ENCODE measurements around the gene USP19.

GRCh38 chr3:49132437-49133225, 12.0 kb upstream of the USP19 start, which contains the start of gene LAMB2:
- TF ChIP-seq EZH2phosphoT487 (IDR thresholded peaks at IDR 0.05; ENCODE audit: borderline replicate concordance, low read depth, low read length): no peak
- TF ChIP-seq, protein P1, sequence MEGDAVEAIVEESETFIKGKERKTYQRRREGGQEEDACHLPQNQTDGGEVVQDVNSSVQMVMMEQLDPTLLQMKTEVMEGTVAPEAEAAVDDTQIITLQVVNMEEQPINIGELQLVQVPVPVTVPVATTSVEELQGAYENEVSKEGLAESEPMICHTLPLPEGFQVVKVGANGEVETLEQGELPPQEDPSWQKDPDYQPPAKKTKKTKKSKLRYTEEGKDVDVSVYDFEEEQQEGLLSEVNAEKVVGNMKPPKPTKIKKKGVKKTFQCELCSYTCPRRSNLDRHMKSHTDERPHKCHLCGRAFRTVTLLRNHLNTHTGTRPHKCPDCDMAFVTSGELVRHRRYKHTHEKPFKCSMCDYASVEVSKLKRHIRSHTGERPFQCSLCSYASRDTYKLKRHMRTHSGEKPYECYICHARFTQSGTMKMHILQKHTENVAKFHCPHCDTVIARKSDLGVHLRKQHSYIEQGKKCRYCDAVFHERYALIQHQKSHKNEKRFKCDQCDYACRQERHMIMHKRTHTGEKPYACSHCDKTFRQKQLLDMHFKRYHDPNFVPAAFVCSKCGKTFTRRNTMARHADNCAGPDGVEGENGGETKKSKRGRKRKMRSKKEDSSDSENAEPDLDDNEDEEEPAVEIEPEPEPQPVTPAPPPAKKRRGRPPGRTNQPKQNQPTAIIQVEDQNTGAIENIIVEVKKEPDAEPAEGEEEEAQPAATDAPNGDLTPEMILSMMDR (conservative IDR thresholded peaks at IDR 0.05; ENCODE audit: low read length): no peak
